Activated CD8-positive, alpha-beta memory T cell treated with anti-CD3 and anti-CD28 coated beads for 1 hour (primary cell): ENCODE results near the gene PSG2.
"Not testable (repeated sequence)": the region's sequence is repeated elsewhere in the genome, so short reads cannot be mapped to it uniquely, and the experiment has no call there.

Source experiments
- DNase-seq, 2 donors: peaks; one replicate each; pipeline ENCODE4 v3.0.0-alpha.2; 2020; ENCODE audit warnings: low read depth in 1 of 2; ENCODE audit errors: extremely low read depth in 1 of 2

Gene PSG2

GRCh38 chr19:43082601-43083000 is at the start of gene PSG2:
Gene PSG2, minus strand, starts transcription at chr19:43082701. Its CDS starts 132 bp downstream, at chr19:43082569.
- not testable (repeated sequence) for DNase-seq

- not testable (repeated sequence) for DNase-seq
Observed at GRCh38 chr19:43131281-43131842, 48.9 kb upstream of the PSG2 start.

- not testable (repeated sequence) for DNase-seq
Observed at GRCh38 chr19:43129197-43129596, 46.7 kb upstream of the PSG2 start.

GRCh38 chr19:43127336-43127735 is 44.8 kb upstream of the PSG2 start:
- DNase-seq, result not testable (repeated sequence)

GRCh38 chr19:43126720-43127119 is 44.2 kb upstream of the PSG2 start:
- no peak for DNase-seq

GRCh38 chr19:43124360-43124759 is 41.9 kb upstream of the PSG2 start:
- no peak for DNase-seq

- not testable (repeated sequence) for DNase-seq
Observed at GRCh38 chr19:43120433-43121026, 38.0 kb upstream of the PSG2 start.

- not testable (repeated sequence) for DNase-seq
Observed at GRCh38 chr19:43119526-43119925, 37.0 kb upstream of the PSG2 start.

GRCh38 chr19:43116421-43116820 is 33.9 kb upstream of the PSG2 start:
- DNase-seq, result not testable (repeated sequence)

GRCh38 chr19:43115548-43115947 is 33.0 kb upstream of the PSG2 start:
- DNase-seq, result not testable (repeated sequence)

GRCh38 chr19:43115064-43115463 is 32.6 kb upstream of the PSG2 start:
- not testable (repeated sequence) for DNase-seq

GRCh38 chr19:43114626-43115025 is 32.1 kb upstream of the PSG2 start:
- DNase-seq, result not testable (repeated sequence)

- DNase-seq, result not testable (repeated sequence)
Observed at GRCh38 chr19:43107401-43107800, 24.9 kb upstream of the PSG2 start.

- no peak for DNase-seq
Observed at GRCh38 chr19:43105496-43105895, 23.0 kb upstream of the PSG2 start.

GRCh38 chr19:43104215-43104850 is 21.8 kb upstream of the PSG2 start:
- DNase-seq, result not testable (repeated sequence)

GRCh38 chr19:43101950-43102349 is 19.4 kb upstream of the PSG2 start:
- no peak for DNase-seq

GRCh38 chr19:43098416-43098815 is 15.9 kb upstream of the PSG2 start:
- not testable (repeated sequence) for DNase-seq

- DNase-seq, result not testable (repeated sequence)
Observed at GRCh38 chr19:43087702-43088340, 5.3 kb upstream of the PSG2 start.

- DNase-seq, result not testable (repeated sequence)
Observed at GRCh38 chr19:43085796-43086530, 3.5 kb upstream of the PSG2 start.

GRCh38 chr19:43084196-43084832 is 1.8 kb upstream of the PSG2 start:
- not testable (repeated sequence) for DNase-seq
